ENCODE measurements around the gene AHR. TPM values are rescaled to one million over a fixed set of nuclear protein-coding genes. Genes with fewer than 3 reads are reported as not detected.

AHR gene
- total RNA-seq, 1 experiment from 2014 or later, result 6.1 TPM

DNA sequence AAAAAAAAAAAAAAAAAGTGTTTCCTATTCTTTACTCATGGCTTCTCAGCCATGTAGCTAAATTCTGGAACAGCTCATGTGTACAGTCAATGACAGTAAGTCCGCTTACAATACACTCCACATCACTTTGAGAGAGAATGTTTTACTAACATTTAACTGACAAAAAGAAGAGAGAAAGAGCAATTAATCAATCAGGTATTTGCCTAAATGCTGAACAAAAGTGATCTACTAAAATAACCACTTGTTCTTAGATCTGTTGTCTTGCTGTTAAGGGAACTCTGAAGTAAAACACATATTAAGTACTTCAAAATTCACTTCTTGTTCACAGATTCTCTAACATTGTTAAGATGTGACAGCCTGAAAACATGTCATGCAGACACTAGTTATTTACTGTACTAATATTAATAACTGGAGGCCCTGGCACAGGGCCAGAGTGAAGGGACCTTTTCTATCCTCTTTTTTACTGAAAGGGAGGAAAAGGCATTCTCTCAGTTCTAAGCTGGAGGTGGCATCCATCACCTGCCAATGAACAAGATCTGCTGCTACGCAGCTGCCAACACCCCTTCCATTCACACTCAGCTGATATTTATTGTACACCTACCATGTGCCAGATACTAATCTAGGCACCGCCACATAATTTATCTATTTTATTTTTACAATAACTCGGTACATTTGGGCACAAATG, 72.6 kb downstream of the AHR start:
- H3K9ac ChIP-seq (ENCODE audit: extremely low read depth, insufficient read length, low read length), result no peak overlapping the region
- H3K14ac ChIP-seq (ENCODE audit: insufficient read depth, low read length), result no peak overlapping the region

More for the DNA sequence above, 72.6 kb downstream of the AHR start:
- no peak overlapping the region for H3T11ph ChIP-seq (ENCODE audit: low read length)
- no peak overlapping the region for H2BK15ac ChIP-seq (ENCODE audit: low read depth, low read length)
- DNase-seq, result no peak
- no peak overlapping the region for H2AK5ac ChIP-seq (ENCODE audit: insufficient read length, low read length)
- no peaks in the 10 kb centered on the region for H3K79me2 ChIP-seq (ENCODE audit: insufficient read depth, low read length)
- no peak overlapping the region for H2BK120ac ChIP-seq (ENCODE audit: low read depth, low read length, poor library complexity, severe bottlenecking)
- no peak overlapping the region for H3K27ac Mint-ChIP-seq
- no peaks in the 10 kb centered on the region for H3K9me3 ChIP-seq (ENCODE audit: control insufficient read depth, low read depth, low read length)
- H3K4me3 Mint-ChIP-seq, result no peak overlapping the region
- no peak overlapping the region for H2BK12ac ChIP-seq (ENCODE audit: insufficient read length, low read depth, low read length)
- no peak overlapping the region for H2BK5ac ChIP-seq (ENCODE audit: insufficient read length, low read length)
- H3K27me3 ChIP-seq (ENCODE audit: insufficient read depth, low read length), result no peaks in the 10 kb centered on the region
- no peak overlapping the region for H3K4me2 ChIP-seq (ENCODE audit: insufficient read depth, insufficient read length, low read length)
- no peaks in the 10 kb centered on the region for H3K27me3 Mint-ChIP-seq (ENCODE audit: low read depth)
- TF ChIP-seq, protein P1, sequence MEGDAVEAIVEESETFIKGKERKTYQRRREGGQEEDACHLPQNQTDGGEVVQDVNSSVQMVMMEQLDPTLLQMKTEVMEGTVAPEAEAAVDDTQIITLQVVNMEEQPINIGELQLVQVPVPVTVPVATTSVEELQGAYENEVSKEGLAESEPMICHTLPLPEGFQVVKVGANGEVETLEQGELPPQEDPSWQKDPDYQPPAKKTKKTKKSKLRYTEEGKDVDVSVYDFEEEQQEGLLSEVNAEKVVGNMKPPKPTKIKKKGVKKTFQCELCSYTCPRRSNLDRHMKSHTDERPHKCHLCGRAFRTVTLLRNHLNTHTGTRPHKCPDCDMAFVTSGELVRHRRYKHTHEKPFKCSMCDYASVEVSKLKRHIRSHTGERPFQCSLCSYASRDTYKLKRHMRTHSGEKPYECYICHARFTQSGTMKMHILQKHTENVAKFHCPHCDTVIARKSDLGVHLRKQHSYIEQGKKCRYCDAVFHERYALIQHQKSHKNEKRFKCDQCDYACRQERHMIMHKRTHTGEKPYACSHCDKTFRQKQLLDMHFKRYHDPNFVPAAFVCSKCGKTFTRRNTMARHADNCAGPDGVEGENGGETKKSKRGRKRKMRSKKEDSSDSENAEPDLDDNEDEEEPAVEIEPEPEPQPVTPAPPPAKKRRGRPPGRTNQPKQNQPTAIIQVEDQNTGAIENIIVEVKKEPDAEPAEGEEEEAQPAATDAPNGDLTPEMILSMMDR (conservative IDR thresholded peaks at IDR 0.05), result no peak
- H3K23ac ChIP-seq (ENCODE audit: insufficient read length, low read depth, low read length), result no peak overlapping the region
- no peak overlapping the region for H3K27ac ChIP-seq (ENCODE audit: insufficient read length, low read depth, low read length)
- no peaks in the 10 kb centered on the region for H3K36me3 Mint-ChIP-seq (ENCODE audit: insufficient read depth in 1 of 3, low read depth in 3 of 3)
- no peak overlapping the region for H4K5ac ChIP-seq (ENCODE audit: insufficient read length, low read depth, low read length)
- H3K56ac ChIP-seq (ENCODE audit: insufficient read length, low read depth, low read length), result no peak overlapping the region
- H3K9me3 Mint-ChIP-seq, result no peaks in the 10 kb centered on the region
- H3K4me1 ChIP-seq (ENCODE audit: insufficient read depth, low read length), result 0 out of 2 replicates have a peak, but pooled peaks cover 2% of the 10 kb centered on the region
- peaks cover 0 to 4% of the 10 kb centered on the region in 2 experiments; a peak in 1 of 4 replicates for H3K4me1 Mint-ChIP-seq
- no peak overlapping the region for H2BK20ac ChIP-seq (ENCODE audit: low read depth, low read length, poor library complexity, severe bottlenecking)
- no peak overlapping the region for H3K18ac ChIP-seq (ENCODE audit: insufficient read length, low read depth, low read length)
- no peak overlapping the region for H4K91ac ChIP-seq (ENCODE audit: insufficient read length, low read depth, low read length)
- H3K23me2 ChIP-seq (ENCODE audit: insufficient read length, low read depth, low read length, poor library complexity, severe bottlenecking), result no peaks in the 10 kb centered on the region
- no peak overlapping the region for H4K8ac ChIP-seq (replicated peaks; ENCODE audit: insufficient read length, low read depth, low read length)
- H2AFZ ChIP-seq (ENCODE audit: low read length), result no peak overlapping the region
- H3K79me1 ChIP-seq (ENCODE audit: insufficient read depth, low read depth, low read length, poor library complexity, severe bottlenecking), result no peaks in the 10 kb centered on the region
- no peak overlapping the region for H3K4ac ChIP-seq (ENCODE audit: low read depth, low read length)
- no peaks in the 10 kb centered on the region for H4K20me1 ChIP-seq (ENCODE audit: control insufficient read depth, insufficient read depth, insufficient read length)
- WGBS (ENCODE audit: extremely low coverage, insufficient read length, low lambda C conversion rate), result no CpG with 5 or more reads among the region's 4 CpGs

All from H9 (cell line).